IPS-20b (cell line): Measurements from ENCODE around the gene TAGLN3.
"Not testable (repeated sequence)": the region's sequence is repeated elsewhere in the genome, so short reads cannot be mapped to it uniquely, and the experiment has no call there.

ENCODE experiments used
- H3K27ac ChIP-seq: one replicate; pipeline ENCODE4 v1.5.1; 2013; ENCODE audit warnings: low read length
- H3K27me3 ChIP-seq: 2 replicates; pipeline ENCODE4 v1.6.1; 2013; ENCODE audit warnings: mild to moderate bottlenecking, low read length, inconsistent platforms; ENCODE audit not compliant: insufficient read depth
- H3K36me3 ChIP-seq: 2 replicates; pipeline ENCODE4 v1.6.1; 2013; ENCODE audit warnings: low read depth, mild to moderate bottlenecking, inconsistent platforms, low read length, moderate library complexity; ENCODE audit not compliant: insufficient read depth
- H3K4me1 ChIP-seq: 2 replicates; pipeline ENCODE4 v1.6.1; 2013; ENCODE audit warnings: mild to moderate bottlenecking, control low read depth, inconsistent platforms, low read length, moderate library complexity; ENCODE audit not compliant: insufficient read depth
- H3K4me3 ChIP-seq: 2 replicates; pipeline ENCODE4 v1.5.1; 2013; ENCODE audit warnings: mild to moderate bottlenecking, low read length, inconsistent platforms
- H3K9ac ChIP-seq: 2 replicates; pipeline ENCODE4 v1.6.1; 2013; ENCODE audit warnings: low read depth, mild to moderate bottlenecking, inconsistent platforms, low read length, moderate library complexity
- H3K9me3 ChIP-seq: 2 replicates; pipeline ENCODE4 v1.6.1; 2013; ENCODE audit warnings: mild to moderate bottlenecking, low read depth, low read length, inconsistent platforms; ENCODE audit not compliant: insufficient read depth

The TAGLN3 gene

GRCh38 chr3:112034436-112034835 is 35.7 kb downstream of the TAGLN3 start, which contains the start of gene TMPRSS7:
TMPRSS7 (plus strand) TSS chr3:112034736; CDS start chr3:112034846, 110 bp downstream.
- Histone ChIP-seq H3K4me3 (no peak within 1 kb of the TSS), H3K36me3 (no peaks in the 10 kb centered on the region), H3K9ac (no peak within 1 kb of the TSS), H3K27ac (no peak within 1 kb of the TSS), H3K9me3 (peaks cover 9% of the 10 kb centered on the region; the same call in 1 of the 2 replicates), H3K27me3 (no peaks in the 10 kb centered on the region), H3K4me1 (peaks cover 3% of the 10 kb centered on the region; the same call in 1 of the 2 replicates)

GRCh38 chr3:112035241-112035640 is 36.5 kb downstream of the TAGLN3 start:
- no peak overlapping the region for H3K27ac ChIP-seq
- no peaks in the 10 kb centered on the region for H3K36me3 ChIP-seq
- no peaks in the 10 kb centered on the region for H3K27me3 ChIP-seq
- peaks cover 9% of the 10 kb centered on the region; the same call in 1 of the 2 replicates for H3K9me3 ChIP-seq
- H3K4me3 ChIP-seq = no peak overlapping the region
- H3K4me1 ChIP-seq = peaks cover 3% of the 10 kb centered on the region; the same call in 1 of the 2 replicates
- H3K9ac ChIP-seq = no peak overlapping the region

- H3K27ac ChIP-seq, H3K4me1 ChIP-seq, H3K9me3 ChIP-seq, H3K4me3 ChIP-seq, H3K27me3 ChIP-seq, H3K36me3 ChIP-seq, H3K9ac ChIP-seq: not testable (repeated sequence)
Measured at GRCh38 chr3:112037194-112037593, 38.5 kb downstream of the TAGLN3 start.

GRCh38 chr3:112038863-112039262 is 40.1 kb downstream of the TAGLN3 start:
- Histone ChIP-seq H3K9ac (no peak overlapping the region), H3K36me3 (no peaks in the 10 kb centered on the region), H3K27ac (no peak overlapping the region), H3K4me3 (no peak overlapping the region), H3K9me3 (peaks cover 9% of the 10 kb centered on the region; the same call in 1 of the 2 replicates), H3K4me1 (peaks cover 8% of the 10 kb centered on the region; the same call in 1 of the 2 replicates), H3K27me3 (no peaks in the 10 kb centered on the region)

- H3K27ac ChIP-seq = no peak overlapping the region
- H3K27me3 ChIP-seq = no peaks in the 10 kb centered on the region; the same call in 1 of the 2 replicates
Measured at GRCh38 chr3:112041321-112041720, 42.6 kb downstream of the TAGLN3 start.

GRCh38 chr3:112042842-112043280 is 44.1 kb downstream of the TAGLN3 start:
- Histone ChIP-seq H3K36me3 (no peaks in the 10 kb centered on the region), H3K27ac (no peak overlapping the region), H3K9ac (no peak overlapping the region), H3K4me3 (no peak overlapping the region), H3K27me3 (no peaks in the 10 kb centered on the region; the same call in 1 of the 2 replicates), H3K4me1 (peaks cover 5% of the 10 kb centered on the region; the same call in 1 of the 2 replicates), H3K9me3 (no peaks in the 10 kb centered on the region)

More at GRCh38 chr3:112041321-112041720, 42.6 kb downstream of the TAGLN3 start:
- H3K9ac ChIP-seq = no peak overlapping the region
- no peaks in the 10 kb centered on the region for H3K36me3 ChIP-seq
- no peak overlapping the region for H3K4me3 ChIP-seq
- peaks cover 9% of the 10 kb centered on the region; the same call in 1 of the 2 replicates for H3K9me3 ChIP-seq
- peaks cover 5% of the 10 kb centered on the region; the same call in 1 of the 2 replicates for H3K4me1 ChIP-seq

- no peaks in the 10 kb centered on the region for H3K9me3 ChIP-seq
- no peaks in the 10 kb centered on the region; the same call in 1 of the 2 replicates for H3K27me3 ChIP-seq
- peaks cover 8% of the 10 kb centered on the region; the same call in 1 of the 2 replicates for H3K4me1 ChIP-seq
- H3K4me3 ChIP-seq = no peak overlapping the region
- H3K27ac ChIP-seq = no peak overlapping the region
- no peak overlapping the region for H3K9ac ChIP-seq
- no peaks in the 10 kb centered on the region for H3K36me3 ChIP-seq
Measured at GRCh38 chr3:112043621-112044201, 45.0 kb downstream of the TAGLN3 start.

- no peak overlapping the region for H3K27ac ChIP-seq
Measured at GRCh38 chr3:112046599-112046998, 47.9 kb downstream of the TAGLN3 start.

GRCh38 chr3:112047264-112047663 is 48.5 kb downstream of the TAGLN3 start:
- Histone ChIP-seq H3K4me3 (no peak overlapping the region), H3K27ac (no peak overlapping the region), H3K9ac (no peak overlapping the region), H3K36me3 (no peaks in the 10 kb centered on the region), H3K27me3 (no peaks in the 10 kb centered on the region; the same call in 1 of the 2 replicates), H3K4me1 (peaks cover 4% of the 10 kb centered on the region; the same call in 1 of the 2 replicates), H3K9me3 (no peaks in the 10 kb centered on the region)

More at GRCh38 chr3:112046599-112046998, 47.9 kb downstream of the TAGLN3 start:
- H3K4me1 ChIP-seq = peaks cover 4% of the 10 kb centered on the region; the same call in 1 of the 2 replicates
- no peak overlapping the region for H3K4me3 ChIP-seq
- no peaks in the 10 kb centered on the region for H3K9me3 ChIP-seq
- no peak overlapping the region for H3K9ac ChIP-seq
- no peaks in the 10 kb centered on the region for H3K36me3 ChIP-seq
- H3K27me3 ChIP-seq = no peaks in the 10 kb centered on the region; the same call in 1 of the 2 replicates

- H3K36me3 ChIP-seq = no peaks in the 10 kb centered on the region
- H3K9ac ChIP-seq = no peak overlapping the region
- no peak overlapping the region for H3K27ac ChIP-seq
- H3K27me3 ChIP-seq = no peaks in the 10 kb centered on the region; the same call in 1 of the 2 replicates
- peaks cover 4% of the 10 kb centered on the region; the same call in 1 of the 2 replicates for H3K4me1 ChIP-seq
- H3K9me3 ChIP-seq = no peaks in the 10 kb centered on the region
- H3K4me3 ChIP-seq = no peak overlapping the region
Measured at GRCh38 chr3:112048911-112049310, 50.2 kb downstream of the TAGLN3 start.

- Histone ChIP-seq H3K4me1 (peaks cover 4% of the 10 kb centered on the region; the same call in 1 of the 2 replicates), H3K27ac (no peak overlapping the region), H3K9ac (no peak overlapping the region), H3K4me3 (no peak overlapping the region), H3K36me3 (no peaks in the 10 kb centered on the region), H3K9me3 (no peaks in the 10 kb centered on the region), H3K27me3 (no peaks in the 10 kb centered on the region)
Measured at GRCh38 chr3:112053229-112053628, 54.5 kb downstream of the TAGLN3 start.

- H3K4me1 ChIP-seq = no peaks in the 10 kb centered on the region; the same call in 1 of the 2 replicates
- no peak overlapping the region for H3K4me3 ChIP-seq
- H3K27ac ChIP-seq = no peak overlapping the region
- no peaks in the 10 kb centered on the region for H3K36me3 ChIP-seq
- H3K9ac ChIP-seq = no peak overlapping the region
- no peaks in the 10 kb centered on the region for H3K9me3 ChIP-seq
- H3K27me3 ChIP-seq = no peaks in the 10 kb centered on the region
Measured at GRCh38 chr3:112056451-112056929, 57.8 kb downstream of the TAGLN3 start.
